ENCODE results near the gene STEAP4.

- TF ChIP-seq, protein P1, sequence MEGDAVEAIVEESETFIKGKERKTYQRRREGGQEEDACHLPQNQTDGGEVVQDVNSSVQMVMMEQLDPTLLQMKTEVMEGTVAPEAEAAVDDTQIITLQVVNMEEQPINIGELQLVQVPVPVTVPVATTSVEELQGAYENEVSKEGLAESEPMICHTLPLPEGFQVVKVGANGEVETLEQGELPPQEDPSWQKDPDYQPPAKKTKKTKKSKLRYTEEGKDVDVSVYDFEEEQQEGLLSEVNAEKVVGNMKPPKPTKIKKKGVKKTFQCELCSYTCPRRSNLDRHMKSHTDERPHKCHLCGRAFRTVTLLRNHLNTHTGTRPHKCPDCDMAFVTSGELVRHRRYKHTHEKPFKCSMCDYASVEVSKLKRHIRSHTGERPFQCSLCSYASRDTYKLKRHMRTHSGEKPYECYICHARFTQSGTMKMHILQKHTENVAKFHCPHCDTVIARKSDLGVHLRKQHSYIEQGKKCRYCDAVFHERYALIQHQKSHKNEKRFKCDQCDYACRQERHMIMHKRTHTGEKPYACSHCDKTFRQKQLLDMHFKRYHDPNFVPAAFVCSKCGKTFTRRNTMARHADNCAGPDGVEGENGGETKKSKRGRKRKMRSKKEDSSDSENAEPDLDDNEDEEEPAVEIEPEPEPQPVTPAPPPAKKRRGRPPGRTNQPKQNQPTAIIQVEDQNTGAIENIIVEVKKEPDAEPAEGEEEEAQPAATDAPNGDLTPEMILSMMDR (conservative IDR thresholded peaks at IDR 0.05 in 1 of 2, IDR thresholded peaks at IDR 0.05 in 1 of 2; ENCODE audit: extremely low read depth in 1 of 2, insufficient read depth in 1 of 2, low read depth in 1 of 2, low read length in 2 of 2), result no peak
- TF ChIP-seq EZH2 (IDR thresholded peaks at IDR 0.05; ENCODE audit: borderline replicate concordance, low read length), result no peak
These were observed 27.4 kb downstream of the STEAP4 start for GRCh38 chr7:88279323-88279722.

Data from mammary epithelial cell (primary cell).